Measurements from ENCODE around the gene MBTPS1.

MBTPS1 gene

GRCh38 chr16:84013787-84014569 is 102.8 kb downstream of the MBTPS1 start:
- TF ChIP-seq, protein P1, sequence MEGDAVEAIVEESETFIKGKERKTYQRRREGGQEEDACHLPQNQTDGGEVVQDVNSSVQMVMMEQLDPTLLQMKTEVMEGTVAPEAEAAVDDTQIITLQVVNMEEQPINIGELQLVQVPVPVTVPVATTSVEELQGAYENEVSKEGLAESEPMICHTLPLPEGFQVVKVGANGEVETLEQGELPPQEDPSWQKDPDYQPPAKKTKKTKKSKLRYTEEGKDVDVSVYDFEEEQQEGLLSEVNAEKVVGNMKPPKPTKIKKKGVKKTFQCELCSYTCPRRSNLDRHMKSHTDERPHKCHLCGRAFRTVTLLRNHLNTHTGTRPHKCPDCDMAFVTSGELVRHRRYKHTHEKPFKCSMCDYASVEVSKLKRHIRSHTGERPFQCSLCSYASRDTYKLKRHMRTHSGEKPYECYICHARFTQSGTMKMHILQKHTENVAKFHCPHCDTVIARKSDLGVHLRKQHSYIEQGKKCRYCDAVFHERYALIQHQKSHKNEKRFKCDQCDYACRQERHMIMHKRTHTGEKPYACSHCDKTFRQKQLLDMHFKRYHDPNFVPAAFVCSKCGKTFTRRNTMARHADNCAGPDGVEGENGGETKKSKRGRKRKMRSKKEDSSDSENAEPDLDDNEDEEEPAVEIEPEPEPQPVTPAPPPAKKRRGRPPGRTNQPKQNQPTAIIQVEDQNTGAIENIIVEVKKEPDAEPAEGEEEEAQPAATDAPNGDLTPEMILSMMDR (IDR thresholded peaks at IDR 0.05; ENCODE audit: low read depth, low read length): no peak
- no peak overlapping the region for H3K4me3 ChIP-seq (ENCODE audit: low read depth, low read length)
- in situ Hi-C loops (cut with HindIII; ENCODE audit: low sequenced_read_pairs): no loop called here
- DNase-seq (ENCODE audit: low read depth, low spot score): peak; percentile 54

GRCh38 chr16:84009282-84009681 is 107.5 kb downstream of the MBTPS1 start:
- no peak overlapping the region for H3K4me3 ChIP-seq (ENCODE audit: low read depth, low read length)
- in situ Hi-C loops (cut with HindIII; ENCODE audit: low sequenced_read_pairs): no loop called here
- no peak for DNase-seq (ENCODE audit: low read depth, low spot score)
- TF ChIP-seq, protein P1 (IDR thresholded peaks at IDR 0.05; ENCODE audit: low read depth, low read length): no peak

DNA sequence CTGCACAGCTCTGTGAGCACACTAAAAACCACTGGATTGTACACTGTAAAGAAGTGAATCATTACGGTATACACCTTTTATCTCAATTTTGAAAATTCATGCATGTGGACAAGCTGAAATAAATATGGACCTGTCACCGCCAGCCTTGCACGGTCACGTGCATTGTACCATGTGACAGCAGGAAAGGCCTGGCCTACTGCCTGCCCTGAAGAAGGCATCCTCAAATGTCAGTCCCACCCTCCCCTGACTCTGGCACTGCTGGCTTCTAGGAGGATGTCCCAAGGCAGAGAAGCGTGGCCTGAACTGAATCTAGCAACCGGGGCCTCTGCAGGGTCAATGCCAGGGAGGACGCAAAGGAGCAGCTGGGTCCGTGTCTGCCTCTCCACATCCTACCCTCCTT is 108.8 kb downstream of the MBTPS1 start:
- in situ Hi-C loops (cut with HindIII; ENCODE audit: low sequenced_read_pairs): no loop called here
- TF ChIP-seq, protein P1 (IDR thresholded peaks at IDR 0.05; ENCODE audit: low read depth, low read length): no peak
- H3K4me3 ChIP-seq (ENCODE audit: low read depth, low read length): no peak overlapping the region
- no peak for DNase-seq (ENCODE audit: low read depth, low spot score)

GRCh38 chr16:84007520-84007919 is 109.2 kb downstream of the MBTPS1 start:
- DNase-seq (ENCODE audit: low read depth, low spot score): no peak
- TF ChIP-seq, protein P1 (IDR thresholded peaks at IDR 0.05; ENCODE audit: low read depth, low read length): no peak
- in situ Hi-C loops (cut with HindIII; ENCODE audit: low sequenced_read_pairs): no loop called here
- no peak overlapping the region for H3K4me3 ChIP-seq (ENCODE audit: low read depth, low read length)

DNA sequence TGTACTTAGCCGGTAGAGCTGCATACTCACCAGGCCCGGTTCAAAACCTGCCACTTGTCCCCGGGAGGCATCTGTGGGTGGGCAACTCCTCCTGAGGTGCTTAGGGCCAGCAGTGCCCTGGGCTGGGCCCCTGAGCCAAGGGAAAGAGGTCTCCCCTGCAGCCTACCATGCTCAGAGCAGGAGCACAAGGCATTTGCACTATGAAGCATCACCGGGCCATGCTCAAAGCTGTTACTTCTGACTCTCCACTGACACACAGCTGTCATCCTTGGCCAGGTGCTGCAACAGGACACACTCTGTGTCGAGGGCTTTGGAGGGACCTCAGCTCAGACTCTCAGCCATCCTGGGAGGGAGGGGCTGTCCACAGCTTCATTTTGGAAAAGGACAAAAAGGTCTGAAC is 111.4 kb downstream of the MBTPS1 start:
- in situ Hi-C loops (cut with HindIII; ENCODE audit: low sequenced_read_pairs): no loop called here
- DNase-seq (ENCODE audit: low read depth, low spot score): no peak
- H3K4me3 ChIP-seq (ENCODE audit: low read depth, low read length): no peak overlapping the region
- TF ChIP-seq, protein P1 (IDR thresholded peaks at IDR 0.05; ENCODE audit: low read depth, low read length): no peak

DNA sequence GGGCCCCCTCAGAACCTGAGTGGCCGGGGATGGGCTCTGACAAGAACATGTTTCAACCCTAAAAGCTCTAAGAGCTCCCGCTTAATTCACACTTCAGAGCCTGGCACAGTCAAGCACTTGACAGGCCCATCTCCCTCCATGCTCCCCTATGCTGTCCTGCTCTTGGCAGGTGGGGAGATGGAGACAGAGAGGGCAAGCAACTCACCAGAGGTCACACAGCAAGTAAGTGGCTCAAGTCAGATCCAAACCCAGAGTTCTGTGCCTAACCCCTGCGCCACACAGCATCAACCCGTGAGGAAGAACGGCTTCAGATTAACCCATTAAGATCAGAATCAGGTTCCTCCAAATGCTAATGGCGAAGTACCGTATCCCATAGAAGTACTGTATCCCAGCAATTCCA is 112.3 kb downstream of the MBTPS1 start:
- DNase-seq (ENCODE audit: low read depth, low spot score): no peak

More for the DNA sequence above, 112.3 kb downstream of the MBTPS1 start:
- no peak overlapping the region for H3K4me3 ChIP-seq (ENCODE audit: low read depth, low read length)
- TF ChIP-seq, protein P1 (IDR thresholded peaks at IDR 0.05; ENCODE audit: low read depth, low read length): no peak
- in situ Hi-C loops (cut with HindIII; ENCODE audit: low sequenced_read_pairs): no loop called here

Data from astrocyte of the spinal cord (primary cell).